K562 (cell line): ENCODE data around the gene DNAH1. TPM values are rescaled to one million over a fixed set of nuclear protein-coding genes. Genes with fewer than 3 reads are reported as not detected.

Experiments
- ATAC-seq: fragments of 200-7000 bp; cut with Tn5 transposase; 3 replicates; pipeline ENCODE4 v1.9.1; 2020; ENCODE audit warnings: moderate library complexity
- BruUV-seq: library from RNA; stranded (reverse); fragments of 400-500 nt; replicated peaks from 2 replicates; lab custom pipeline; 2021; lab: Mats Ljungman, UMichigan
- CTCF ChIA-PET: fragments of 300-600 bp; formaldehyde crosslinking; extraction: SDS; loops from one replicate; lab custom pipeline; 2021; ENCODE audit warnings: low intra/inter-chr PET ratio; lab: Yijun Ruan, JAX
- POLR2A ChIA-PET: fragments of 300-600, 350-650 bp; sonication (Branson Sonifier 250); formaldehyde crosslinking; extraction: SDS; loops from one replicate; lab custom pipeline; 2021; ENCODE audit warnings: antibody characterized with exemption, inconsistent platforms; lab: Yijun Ruan, JAX
- DNase-seq, 4 experiments: peaks; one replicate each; pipeline versions ENCODE4 v3.0.0 to v3.0.0-alpha.2; 2011 to 2018; ENCODE audit warnings: low spot score in 3 of 4, mixed read lengths in 3 of 4; ENCODE audit errors: extremely low read depth in 1 of 4
- FAIRE-seq: peaks from 2 replicates; lab custom pipeline; 2011; peaks lifted over from hg19 to GRCh38; lab: Jason Lieb, UNC
- H2AFZ ChIP-seq: 2 replicates; pipeline ENCODE4 v1.6.0; 2011; ENCODE audit warnings: low read depth, low read length, control low read depth, inconsistent platforms
- H3K27ac ChIP-seq: fragments of 200-600 bp; 3 replicates; pipeline ENCODE4 v1.8.0; 2011; ENCODE audit warnings: low read depth, mild to moderate bottlenecking, control low read depth, inconsistent platforms, low read length, moderate library complexity, mixed read lengths; ENCODE audit errors: extremely low read depth
- H3K27me3 ChIP-seq, 2 experiments: fragments of 300-600 bp in 1 of 2; 2 replicates in 1 of 2; 3 replicates in 1 of 2; pipeline versions ENCODE4 v1.6.0 to v1.8.0; 2011; ENCODE audit warnings: inconsistent platforms in 2 of 2, low read length in 2 of 2, mild to moderate bottlenecking in 1 of 2, mixed read lengths in 1 of 2, moderate library complexity in 1 of 2; ENCODE audit not compliant: control insufficient read depth in 2 of 2, insufficient read depth in 2 of 2
- H3K36me3 ChIP-seq: fragments of 300-600 bp; 3 replicates; pipeline ENCODE4 v1.8.0; 2011; ENCODE audit warnings: mild to moderate bottlenecking, low read length, inconsistent platforms; ENCODE audit not compliant: control insufficient read depth, insufficient read depth
- H3K4me1 ChIP-seq, 2 experiments: fragments of 200-600 bp in 1 of 2; replicated peaks in 1 of 2; 2 replicates in 1 of 2; 3 replicates in 1 of 2; pipeline versions ENCODE4 v1.5.1 to v1.8.0; 2011; ENCODE audit warnings: inconsistent platforms in 2 of 2, low read length in 2 of 2, mild to moderate bottlenecking in 1 of 2, mixed read lengths in 1 of 2, moderate library complexity in 1 of 2; ENCODE audit not compliant: control insufficient read depth in 2 of 2, insufficient read depth in 2 of 2
- H3K4me2 ChIP-seq: 2 replicates; pipeline ENCODE4 v1.6.1; 2011; ENCODE audit warnings: low read length, control low read depth, inconsistent platforms, mixed read lengths; ENCODE audit not compliant: insufficient read depth
- H3K4me3 ChIP-seq: fragments of 200-600 bp; sonication (generic), shearing (Covaris generic); 2 replicates; pipeline ENCODE4 v1.5.1; 2016; ENCODE audit warnings: control low read depth, inconsistent platforms
- H3K79me2 ChIP-seq: fragments of 200-600 bp; 3 replicates; pipeline ENCODE4 v1.8.0; 2011; ENCODE audit warnings: low read length, inconsistent platforms; ENCODE audit not compliant: control insufficient read depth, insufficient read depth
- H3K9ac ChIP-seq, 2 experiments: 2 replicates each; pipeline versions ENCODE4 v1.6.0 to v1.6.1; 2011; ENCODE audit warnings: low read depth in 2 of 2, low read length in 2 of 2, control low read depth in 1 of 2, inconsistent platforms in 1 of 2, mild to moderate bottlenecking in 1 of 2, mixed read lengths in 1 of 2; ENCODE audit not compliant: insufficient read depth in 1 of 2
- H3K9me1 ChIP-seq: one replicate; pipeline ENCODE4 v1.6.0; 2011; ENCODE audit warnings: inconsistent platforms, mild to moderate bottlenecking, low read length, moderate library complexity; ENCODE audit not compliant: control insufficient read depth, insufficient read depth
- H3K9me3 ChIP-seq: replicated peaks from 2 replicates; pipeline ENCODE4 v1.5.1; 2011; ENCODE audit warnings: low read depth, low read length, inconsistent platforms; ENCODE audit not compliant: control insufficient read depth, insufficient read depth
- H4K20me1 ChIP-seq: replicated peaks from 2 replicates; pipeline ENCODE4 v1.6.1; 2011; ENCODE audit warnings: low read length, inconsistent platforms, mixed read lengths; ENCODE audit not compliant: control insufficient read depth, insufficient read depth
- CBX8 ChIP-seq: fragments of 200-600 bp; sonication (generic); IDR thresholded peaks from 2 replicates; pipeline ENCODE4 v1.6.1; 2012; ENCODE audit warnings: borderline replicate concordance, mixed run types, low read depth, mild to moderate bottlenecking, moderate library complexity, mixed read lengths, low read length, control low read depth, inconsistent platforms; ENCODE audit not compliant: poor library complexity, severe bottlenecking; ENCODE audit errors: extremely low read depth
- HDAC8 ChIP-seq: fragments of 450-650 bp; IDR thresholded peaks from 2 replicates; pipeline ENCODE4 v1.6.1; 2016; ENCODE audit warnings: mild to moderate bottlenecking, missing genetic modification characterization, moderate library complexity, missing compliant biosample characterization
- NFXL1 ChIP-seq: fragments of 450-650 bp; formaldehyde crosslinking; IDR thresholded peaks from 2 replicates; pipeline ENCODE4 v1.4.0; 2021; ENCODE audit warnings: mild to moderate bottlenecking
- PHF8 ChIP-seq: fragments of 200-600 bp; sonication (generic); IDR thresholded peaks from 2 replicates; pipeline ENCODE4 v1.6.1; 2012; ENCODE audit warnings: mixed run types, mild to moderate bottlenecking, inconsistent platforms, low read length, moderate library complexity, borderline replicate concordance
- SIRT6 ChIP-seq: IDR thresholded peaks from one replicate; pipeline ENCODE4 v1.6.1; 2012; ENCODE audit warnings: low read depth, mild to moderate bottlenecking, control low read depth, inconsistent platforms, low read length, moderate library complexity
- SMARCB1 ChIP-seq: IDR thresholded peaks from 2 replicates; pipeline ENCODE4 v1.6.1; 2011; ENCODE audit warnings: improper control_type of control experiment, low read depth; ENCODE audit not compliant: insufficient read length
- ZBTB5 ChIP-seq: fragments of 450-650 bp; IDR thresholded peaks from 2 replicates; pipeline ENCODE4 v1.6.1; 2017; ENCODE audit warnings: antibody characterized with exemption
- ZC3H4 ChIP-seq: sonication (generic); formaldehyde crosslinking; IDR thresholded peaks from 2 replicates; pipeline ENCODE4 v1.9.0; 2021; ENCODE audit warnings: missing genetic modification reagents, borderline replicate concordance
- ZKSCAN8 ChIP-seq: fragments of 200-800 bp; sonication (Bioruptor generic); IDR thresholded peaks from 2 replicates; pipeline ENCODE4 v1.6.1; 2016; ENCODE audit warnings: missing genetic modification characterization, missing compliant biosample characterization
- ZNF232 ChIP-seq: sonication (generic); formaldehyde crosslinking; IDR thresholded peaks from 2 replicates; pipeline ENCODE4 v1.8.0; 2022; ENCODE audit warnings: mild to moderate bottlenecking, missing genetic modification reagents
- WGBS: fragments of 100-300 bp; shearing (Covaris generic); methylation state at CpG from one replicate; pipeline ENCODE4 v1.1.6; 2016; ENCODE audit warnings: low coverage, mixed read lengths; ENCODE audit not compliant: insufficient coverage; ENCODE audit errors: missing lambda C conversion rate; 5-methylcytosine and 5-hydroxymethylcytosine counted together
- in situ Hi-C: fragments of 300-500 bp; cut with MboI; formaldehyde crosslinking; loops from 4 replicates; pipeline ENCODE4 v1.15.0; 2018; ENCODE audit warnings: inconsistent platforms, mixed read lengths
- intact Hi-C: fragments of 100-400 bp; cut with micrococcal nuclease; formaldehyde crosslinking; loops from 2 replicates; pipeline ENCODE4 v1.14.2; 2022
- polyA plus RNA-seq, 8 experiments: library from polyadenylated mRNA; depleted of rRNA in 4 of 8; stranded (reverse) in 5 of 8; unstranded in 3 of 8; fragments of >200 nt; fragmentation: Nextera tagmentation in 2 of 8; fragmentation: Illumina TruSeq in 1 of 8; extraction: Ambion mirVana in 2 of 8; extraction: Trizol in 1 of 8; gene quantifications; 2 replicates each; pipeline versions ENCODE4 v1.2.1 to v1.2.3, GENCODE V29; 2011 to 2014; ENCODE audit warnings: inconsistent platforms in 1 of 8, missing spikeins in 1 of 8
- total RNA-seq, 7 experiments: library from RNA; depleted of rRNA in 6 of 7; stranded (reverse); fragments of >200 nt in 6 of 7; fragmentation: Illumina TruSeq in 2 of 7; extraction: Trizol in 2 of 7; gene quantifications; 2 replicates each; pipeline versions ENCODE4 v1.2.1 to v1.2.3, GENCODE V29; 2011 to 2021; ENCODE audit warnings: low replicate concordance in 1 of 7
- TF ChIP-seq, protein P1 (sequence below): fragments of 450-650 bp; IDR thresholded peaks from 2 replicates; pipeline ENCODE4 v1.6.1; 2018; ENCODE audit warnings: mild to moderate bottlenecking, low read depth; ENCODE audit not compliant: partially characterized antibody
- TF ChIP-seq, protein P2 (sequence below), 2 experiments: fragments of 450-650 bp in 1 of 2; sonication (generic) in 1 of 2; formaldehyde crosslinking; conservative IDR thresholded peaks; 2 replicates each; pipeline versions ENCODE4 v1.4.0 to v1.8.1; 2020 to 2022; ENCODE audit warnings: mild to moderate bottlenecking in 1 of 2, missing genetic modification reagents in 1 of 2
- TF ChIP-seq, protein P3 (sequence below): sonication (generic); formaldehyde crosslinking; IDR thresholded peaks from 2 replicates; pipeline ENCODE4 v1.8.1; 2023; ENCODE audit warnings: mild to moderate bottlenecking, missing genetic modification reagents

Gene DNAH1
- total and polyA plus RNA-seq, 9 of the 15 experiments (the other 6 are each of a cell fraction or from before 2014, with no cell fraction given): 0.04 to 0.84 (median 0.50) TPM

DNA sequence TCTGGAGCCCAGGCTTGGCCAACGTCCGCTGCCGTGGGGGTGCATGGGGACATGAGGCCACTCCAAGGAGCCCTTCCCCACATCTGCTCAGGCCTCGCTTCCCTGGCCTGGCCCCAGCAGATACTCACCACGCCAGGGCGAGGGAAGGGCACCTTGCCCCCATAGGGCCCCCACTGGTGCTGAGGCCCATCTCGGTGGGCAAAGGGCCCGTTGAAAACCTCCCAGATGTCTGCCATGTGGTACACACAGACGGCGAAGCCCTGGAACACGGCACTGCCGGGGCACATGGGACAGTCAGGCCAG lies 124.1 kb downstream of the DNAH1 start (continued):
- TF ChIP-seq ZBTB5 (no peak), SIRT6 (no peak), SMARCB1 (no peak), PHF8 (no peak)

DNA sequence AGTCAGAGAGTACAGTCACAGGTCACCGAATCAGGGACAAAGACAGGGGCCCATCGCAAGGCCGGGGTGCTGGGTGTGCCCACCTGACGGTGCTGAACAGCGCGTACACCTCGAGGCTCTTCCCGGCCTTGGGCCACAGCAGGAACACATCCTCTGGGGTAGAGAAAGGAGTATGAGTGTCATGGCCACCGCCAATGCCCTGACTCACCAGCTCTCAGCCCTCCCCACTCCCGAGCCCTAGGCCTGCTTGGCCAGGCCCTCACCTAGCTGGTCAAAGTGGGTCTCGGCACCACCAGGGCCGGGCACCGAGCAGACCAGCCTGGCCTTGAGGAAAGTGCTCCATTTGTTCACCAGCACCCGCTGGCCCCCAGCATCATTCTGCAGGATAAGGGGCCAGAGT lies 124.6 kb downstream of the DNAH1 start:
- peaks cover 0 to 31% of the 10 kb centered on the region in 2 experiments; a peak in 2 of 5 replicates for H3K4me1 ChIP-seq
- in situ Hi-C loops (loop anchor here (10.0 kb wide), 1 partner anchor 146 kb away; no protein-coding TSS in a partner anchor), intact Hi-C loops (no loop called here)
- H3K9ac ChIP-seq: no peak overlapping the region; a peak in 1 of 4 replicates
- no peaks in the 10 kb centered on the region for H3K9me3 ChIP-seq
- no peaks in the 10 kb centered on the region for H3K9me1 ChIP-seq
- no peak overlapping the region for H3K4me3 ChIP-seq
- DNase-seq (no peak), ATAC-seq (no peak), FAIRE-seq (no peak)
- ChIA-PET POLR2A (interaction anchor here (0.6 kb wide), 1 partner anchor 16 kb away, joined by 3 read pairs; no protein-coding TSS in a partner anchor), CTCF (no interaction called here)
- H3K4me2 ChIP-seq: no peak overlapping the region
- no peaks in the 10 kb centered on the region for H3K36me3 ChIP-seq
- H4K20me1 ChIP-seq: no peaks in the 10 kb centered on the region
- BruUV-seq: no TSS peak
- 47% methylated on average over 9 of the region's 14 CpGs for WGBS
- H3K79me2 ChIP-seq: no peaks in the 10 kb centered on the region
- H2AFZ ChIP-seq: no peak overlapping the region
- no peak overlapping the region for H3K27ac ChIP-seq
- peaks cover 0 to 4% of the 10 kb centered on the region in 2 experiments; a peak in 1 of 5 replicates for H3K27me3 ChIP-seq
- TF ChIP-seq NFXL1 (CRISPR knock-in tag): no peak
- TF ChIP-seq, protein P1, sequence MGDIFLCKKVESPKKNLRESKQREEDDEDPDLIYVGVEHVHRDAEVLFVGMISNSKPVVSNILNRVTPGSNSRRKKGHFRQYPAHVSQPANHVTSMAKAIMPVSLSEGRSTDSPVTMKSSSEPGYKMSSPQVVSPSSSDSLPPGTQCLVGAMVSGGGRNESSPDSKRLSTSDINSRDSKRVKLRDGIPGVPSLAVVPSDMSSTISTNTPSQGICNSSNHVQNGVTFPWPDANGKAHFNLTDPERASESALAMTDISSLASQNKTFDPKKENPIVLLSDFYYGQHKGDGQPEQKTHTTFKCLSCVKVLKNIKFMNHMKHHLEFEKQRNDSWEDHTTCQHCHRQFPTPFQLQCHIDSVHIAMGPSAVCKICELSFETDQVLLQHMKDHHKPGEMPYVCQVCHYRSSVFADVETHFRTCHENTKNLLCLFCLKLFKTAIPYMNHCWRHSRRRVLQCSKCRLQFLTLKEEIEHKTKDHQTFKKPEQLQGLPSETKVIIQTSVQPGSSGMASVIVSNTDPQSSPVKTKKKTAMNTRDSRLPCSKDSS: no peak
- TF ChIP-seq CBX8: no peak
- TF ChIP-seq, protein P2, sequence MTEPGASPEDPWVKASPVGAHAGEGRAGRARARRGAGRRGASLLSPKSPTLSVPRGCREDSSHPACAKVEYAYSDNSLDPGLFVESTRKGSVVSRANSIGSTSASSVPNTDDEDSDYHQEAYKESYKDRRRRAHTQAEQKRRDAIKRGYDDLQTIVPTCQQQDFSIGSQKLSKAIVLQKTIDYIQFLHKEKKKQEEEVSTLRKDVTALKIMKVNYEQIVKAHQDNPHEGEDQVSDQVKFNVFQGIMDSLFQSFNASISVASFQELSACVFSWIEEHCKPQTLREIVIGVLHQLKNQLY (CRISPR knock-in tag; conservative IDR thresholded peaks at IDR 0.05): no peak
- no peak for TF ChIP-seq ZNF232
- TF ChIP-seq HDAC8 (tag): no peak
- TF ChIP-seq, protein P3, sequence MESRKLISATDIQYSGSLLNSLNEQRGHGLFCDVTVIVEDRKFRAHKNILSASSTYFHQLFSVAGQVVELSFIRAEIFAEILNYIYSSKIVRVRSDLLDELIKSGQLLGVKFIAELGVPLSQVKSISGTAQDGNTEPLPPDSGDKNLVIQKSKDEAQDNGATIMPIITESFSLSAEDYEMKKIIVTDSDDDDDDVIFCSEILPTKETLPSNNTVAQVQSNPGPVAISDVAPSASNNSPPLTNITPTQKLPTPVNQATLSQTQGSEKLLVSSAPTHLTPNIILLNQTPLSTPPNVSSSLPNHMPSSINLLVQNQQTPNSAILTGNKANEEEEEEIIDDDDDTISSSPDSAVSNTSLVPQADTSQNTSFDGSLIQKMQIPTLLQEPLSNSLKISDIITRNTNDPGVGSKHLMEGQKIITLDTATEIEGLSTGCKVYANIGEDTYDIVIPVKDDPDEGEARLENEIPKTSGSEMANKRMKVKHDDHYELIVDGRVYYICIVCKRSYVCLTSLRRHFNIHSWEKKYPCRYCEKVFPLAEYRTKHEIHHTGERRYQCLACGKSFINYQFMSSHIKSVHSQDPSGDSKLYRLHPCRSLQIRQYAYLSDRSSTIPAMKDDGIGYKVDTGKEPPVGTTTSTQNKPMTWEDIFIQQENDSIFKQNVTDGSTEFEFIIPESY (CRISPR knock-in tag): no peak
- no peak for TF ChIP-seq ZC3H4 (CRISPR knock-in tag)
- TF ChIP-seq ZKSCAN8 (CRISPR knock-in tag): no peak
